ENCODE measurements around the gene DNAH2. TPM values are rescaled to one million over a fixed set of nuclear protein-coding genes. Genes with fewer than 3 reads are reported as not detected.

The DNAH2 gene
- total and polyA plus RNA-seq, 2 donors = 0.07 to 0.14 TPM

DNA sequence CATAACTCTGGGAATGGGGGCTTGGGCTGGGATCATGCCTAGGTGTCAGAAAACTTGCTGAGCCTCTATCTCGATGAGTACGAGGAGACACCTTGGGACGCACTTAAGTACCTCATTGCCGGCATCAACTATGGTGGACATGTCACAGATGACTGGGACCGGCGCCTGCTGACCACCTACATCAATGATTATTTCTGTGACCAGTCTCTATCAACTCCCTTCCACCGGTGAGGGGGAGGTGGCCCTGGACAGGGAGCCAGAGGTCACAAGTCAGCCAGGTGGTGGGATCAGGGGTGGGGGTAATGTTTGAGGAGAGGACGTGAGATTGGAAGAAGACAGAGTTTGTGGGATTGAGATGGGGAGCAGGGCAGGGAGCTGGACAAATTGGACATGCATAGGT lies 113.1 kb downstream of the DNAH2 start:
- peaks cover 0 to 2% of the 10 kb centered on the region in 2 donors for H3K27me3 ChIP-seq (ENCODE audit: control insufficient read depth in 2 of 2, insufficient read depth in 1 of 2, low read length in 1 of 2)
- no peaks in the 10 kb centered on the region for H3K36me3 ChIP-seq (ENCODE audit: control insufficient read depth in 2 of 2, insufficient read depth in 2 of 2, low read length in 1 of 2)
- H3K4me3 ChIP-seq (ENCODE audit: low read length in 2 of 2) = no peak overlapping the region
- no peak for DNase-seq (ENCODE audit: low read depth in 6 of 9, low spot score in 9 of 9)
- peaks cover 3 to 23% of the 10 kb centered on the region in 2 donors for H3K4me1 ChIP-seq (ENCODE audit: control insufficient read depth in 2 of 2, insufficient read depth in 2 of 2, low read length in 2 of 2)
- 95% methylated on average over 8 of the region's 8 CpGs for WGBS
- H3K27ac ChIP-seq (ENCODE audit: low read depth in 1 of 2, low read length in 1 of 2) = no peak overlapping the region
- H3K9me3 ChIP-seq (ENCODE audit: control insufficient read depth in 2 of 2, insufficient read depth in 1 of 2, low read length in 1 of 2) = no peaks in the 10 kb centered on the region

DNA sequence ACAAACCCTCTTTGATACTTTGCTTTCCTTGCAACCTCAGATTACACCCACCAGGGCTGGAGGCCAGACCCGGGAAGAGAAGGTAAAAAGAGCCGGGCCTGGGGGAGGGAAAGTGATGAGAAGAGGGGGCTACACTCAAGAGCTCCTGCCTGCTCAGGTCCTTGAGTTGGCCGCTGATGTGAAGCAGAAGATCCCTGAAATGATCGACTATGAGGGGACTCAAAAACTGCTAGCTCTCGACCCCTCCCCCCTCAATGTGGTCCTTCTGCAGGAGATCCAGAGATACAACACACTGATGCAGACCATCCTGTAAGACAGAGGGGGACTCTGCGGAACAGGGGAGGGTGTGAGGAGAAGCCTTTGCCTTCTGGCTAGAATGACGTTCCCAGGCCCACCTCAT lies 113.7 kb downstream of the DNAH2 start:
- no peak overlapping the region for H3K27ac ChIP-seq (ENCODE audit: low read depth in 1 of 2, low read length in 1 of 2)
- 94% methylated on average over 7 of the region's 7 CpGs for WGBS
- peaks cover 0 to 2% of the 10 kb centered on the region in 2 donors for H3K27me3 ChIP-seq (ENCODE audit: control insufficient read depth in 2 of 2, insufficient read depth in 1 of 2, low read length in 1 of 2)
- no peaks in the 10 kb centered on the region for H3K9me3 ChIP-seq (ENCODE audit: control insufficient read depth in 2 of 2, insufficient read depth in 1 of 2, low read length in 1 of 2)
- peaks cover 3 to 27% of the 10 kb centered on the region in 2 donors for H3K4me1 ChIP-seq (ENCODE audit: control insufficient read depth in 2 of 2, insufficient read depth in 2 of 2, low read length in 2 of 2)
- no peak overlapping the region for H3K4me3 ChIP-seq (ENCODE audit: low read length in 2 of 2)
- H3K36me3 ChIP-seq (ENCODE audit: control insufficient read depth in 2 of 2, insufficient read depth in 2 of 2, low read length in 1 of 2) = no peaks in the 10 kb centered on the region
- no peak for DNase-seq (ENCODE audit: low read depth in 6 of 9, low spot score in 9 of 9)

DNA sequence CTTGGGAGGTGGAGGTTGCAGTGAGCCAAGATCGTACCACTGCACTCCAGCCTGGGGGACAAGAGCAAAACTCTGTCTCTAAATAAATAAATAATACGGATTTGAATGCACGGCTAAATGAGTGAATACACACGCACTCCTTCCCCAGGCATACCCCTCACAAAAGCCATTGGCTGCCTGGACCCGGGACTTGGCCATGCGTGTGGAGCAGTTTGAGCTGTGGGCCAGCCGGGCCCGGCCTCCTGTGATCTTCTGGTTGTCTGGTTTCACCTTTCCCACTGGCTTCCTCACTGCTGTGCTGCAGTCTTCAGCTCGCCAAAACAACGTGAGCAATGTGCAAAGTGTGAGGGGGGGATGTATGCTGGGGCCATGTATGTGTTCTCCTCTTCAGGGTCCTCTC lies 114.9 kb downstream of the DNAH2 start:
- Histone ChIP-seq H3K27ac (ENCODE audit: low read depth in 1 of 2, low read length in 1 of 2) (no peak overlapping the region), H3K4me3 (ENCODE audit: low read length in 2 of 2) (no peak overlapping the region), H3K9me3 (ENCODE audit: control insufficient read depth in 2 of 2, insufficient read depth in 1 of 2, low read length in 1 of 2) (no peaks in the 10 kb centered on the region), H3K27me3 (ENCODE audit: control insufficient read depth in 2 of 2, insufficient read depth in 1 of 2, low read length in 1 of 2) (peaks cover 0 to 2% of the 10 kb centered on the region in 2 donors), H3K36me3 (ENCODE audit: control insufficient read depth in 2 of 2, insufficient read depth in 2 of 2, low read length in 1 of 2) (no peaks in the 10 kb centered on the region), H3K4me1 (ENCODE audit: control insufficient read depth in 2 of 2, insufficient read depth in 2 of 2, low read length in 2 of 2) (peaks cover 10 to 39% of the 10 kb centered on the region in 2 donors)
- 93% methylated on average over 10 of the region's 10 CpGs for WGBS
- no peak for DNase-seq (ENCODE audit: low read depth in 6 of 9, low spot score in 9 of 9)

DNA sequence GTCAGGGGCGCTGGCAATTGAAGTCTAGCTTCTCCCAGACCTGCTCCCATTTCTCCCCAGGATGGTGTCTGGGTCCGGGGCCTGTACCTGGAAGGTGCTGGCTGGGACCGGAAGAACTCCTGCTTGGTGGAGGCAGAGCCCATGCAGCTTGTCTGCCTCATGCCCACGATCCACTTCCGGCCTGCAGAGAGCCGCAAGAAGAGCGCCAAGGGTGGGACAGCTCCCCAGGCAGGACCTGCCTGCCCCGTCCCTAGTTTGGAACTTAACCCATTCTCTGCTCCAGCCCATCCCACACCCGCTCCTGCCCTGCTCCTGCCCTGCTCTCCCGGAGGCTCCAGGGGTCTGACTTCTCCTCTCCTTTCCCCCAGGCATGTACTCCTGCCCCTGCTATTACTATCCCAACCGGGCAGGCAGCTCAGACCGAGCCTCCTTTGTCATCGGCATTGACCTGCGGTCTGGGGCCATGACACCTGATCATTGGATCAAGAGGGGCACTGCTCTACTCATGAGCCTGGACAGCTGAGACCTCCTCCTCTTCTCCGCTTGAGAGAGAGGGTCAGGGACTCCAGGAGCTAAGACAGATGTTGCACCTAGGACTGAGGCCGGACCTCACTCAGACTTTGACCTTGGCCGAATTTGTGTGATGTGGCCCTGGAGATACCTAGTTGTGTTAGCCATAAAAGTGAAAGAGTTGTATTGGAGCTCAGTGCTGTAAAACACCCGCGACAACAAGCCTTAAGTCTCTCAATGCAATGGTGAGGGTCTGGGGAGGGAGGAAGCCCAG lies 115.7 kb downstream of the DNAH2 start:
- WGBS = 68% methylated on average over 19 of the region's 19 CpGs
- no peak overlapping the region for H3K27ac ChIP-seq (ENCODE audit: low read depth in 1 of 2, low read length in 1 of 2)
- peaks cover 12 to 44% of the 10 kb centered on the region in 2 donors for H3K4me1 ChIP-seq (ENCODE audit: control insufficient read depth in 2 of 2, insufficient read depth in 2 of 2, low read length in 2 of 2)

DNA sequence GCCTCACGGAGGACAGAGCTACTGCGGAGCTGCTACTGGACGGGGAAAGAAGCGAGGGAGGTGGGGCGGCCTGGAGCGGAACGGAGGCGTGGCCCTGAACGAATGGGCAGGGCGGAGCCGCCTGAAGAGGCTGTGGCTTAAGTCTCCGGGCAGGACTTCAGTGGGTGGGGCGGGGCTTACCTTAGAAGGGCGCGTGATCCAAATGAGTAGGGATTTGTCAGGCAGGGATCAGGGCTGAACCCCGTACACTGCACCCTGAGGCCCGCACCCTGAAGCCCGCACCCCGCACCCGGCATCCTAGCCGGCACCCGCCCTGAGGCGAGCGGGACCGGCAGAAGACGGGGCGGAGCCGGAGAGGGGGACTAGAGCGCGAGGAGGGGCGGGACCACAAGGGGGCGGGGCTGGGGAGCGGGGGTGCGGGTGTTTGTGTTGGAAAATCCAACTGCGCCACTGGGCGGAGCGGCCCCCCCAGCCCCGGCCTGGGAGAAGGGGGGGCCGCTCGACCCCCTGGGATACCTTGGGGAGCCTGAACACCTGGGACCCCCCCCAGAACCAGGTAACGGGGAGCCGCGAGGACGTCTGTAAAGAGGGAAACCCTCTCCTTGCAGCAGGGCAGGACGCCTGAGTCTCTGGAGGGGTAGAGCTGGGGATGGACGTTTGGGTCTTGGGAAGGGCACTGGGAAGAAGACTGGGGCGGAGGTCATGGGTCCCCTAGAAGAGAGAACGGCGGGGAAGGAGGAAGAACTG lies 116.4 kb downstream of the DNAH2 start, which contains the start of gene KDM6B:
KDM6B (plus strand) TSS at position 423 of the 747 bp plus-strand sequence. CDS start 11,338 bp downstream, outside the sequence.
- peaks cover 18 to 52% of the 10 kb centered on the region in 2 donors for H3K4me1 ChIP-seq (ENCODE audit: control insufficient read depth in 2 of 2, insufficient read depth in 2 of 2, low read length in 2 of 2)

More for the DNA sequence above, 115.7 kb downstream of the DNAH2 start:
- no peaks in the 10 kb centered on the region for H3K27me3 ChIP-seq (ENCODE audit: control insufficient read depth in 2 of 2, insufficient read depth in 1 of 2, low read length in 1 of 2)
- H3K36me3 ChIP-seq (ENCODE audit: control insufficient read depth in 2 of 2, insufficient read depth in 2 of 2, low read length in 1 of 2) = no peaks in the 10 kb centered on the region
- no peak for DNase-seq (ENCODE audit: low read depth in 6 of 9, low spot score in 9 of 9)
- H3K9me3 ChIP-seq (ENCODE audit: control insufficient read depth in 2 of 2, insufficient read depth in 1 of 2, low read length in 1 of 2) = no peaks in the 10 kb centered on the region
- peak overlapping the region; percentile 82 to 94 for H3K4me3 ChIP-seq (ENCODE audit: low read length in 2 of 2)

DNA sequence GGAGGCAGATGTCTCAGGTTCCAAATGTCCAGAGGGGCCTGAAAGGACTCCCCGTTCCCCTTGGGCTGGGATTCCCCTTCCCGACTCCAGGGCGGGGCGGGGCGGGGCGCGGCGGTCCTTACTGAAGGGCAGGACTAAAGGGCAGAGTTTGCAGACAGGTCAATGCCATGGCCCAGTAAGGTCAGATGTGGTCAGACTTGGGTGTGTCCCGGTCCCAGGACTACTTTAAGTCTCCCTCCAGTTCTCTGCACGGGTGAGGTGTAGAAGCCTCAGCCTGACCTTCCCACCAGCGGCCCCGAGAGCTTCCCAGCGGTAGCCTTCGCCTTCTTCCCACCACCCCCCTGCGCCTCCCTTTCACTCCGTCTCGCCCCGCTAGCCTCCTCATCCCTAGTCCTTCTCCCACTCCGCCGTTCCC lies 117.0 kb downstream of the DNAH2 start:
- Histone ChIP-seq H3K4me3 (ENCODE audit: low read length in 2 of 2) (peak overlapping the region; percentile 82 to 94), H3K9me3 (ENCODE audit: control insufficient read depth in 2 of 2, insufficient read depth in 1 of 2, low read length in 1 of 2) (no peaks in the 10 kb centered on the region), H3K27ac (ENCODE audit: low read depth in 1 of 2, low read length in 1 of 2) (peak overlapping the region; percentile 96 to 100), H3K27me3 (ENCODE audit: control insufficient read depth in 2 of 2, insufficient read depth in 1 of 2, low read length in 1 of 2) (no peaks in the 10 kb centered on the region), H3K4me1 (ENCODE audit: control insufficient read depth in 2 of 2, insufficient read depth in 2 of 2, low read length in 2 of 2) (peaks cover 24 to 57% of the 10 kb centered on the region in 2 donors), H3K36me3 (ENCODE audit: control insufficient read depth in 2 of 2, insufficient read depth in 2 of 2, low read length in 1 of 2) (peaks cover 0 to 9% of the 10 kb centered on the region in 2 donors)
- no peak for DNase-seq (ENCODE audit: low read depth in 6 of 9, low spot score in 9 of 9)
- under 1% methylated on average over 20 of the region's 20 CpGs for WGBS

More for the DNA sequence above, 116.4 kb downstream of the DNAH2 start, which contains the start of gene KDM6B:
- WGBS = under 1% methylated on average over 49 of the region's 49 CpGs
- Histone ChIP-seq H3K4me3 (ENCODE audit: low read length in 2 of 2) (peak within 1 kb of the TSS; percentile 82 to 94), H3K27me3 (ENCODE audit: control insufficient read depth in 2 of 2, insufficient read depth in 1 of 2, low read length in 1 of 2) (no peaks in the 10 kb centered on the region), H3K36me3 (ENCODE audit: control insufficient read depth in 2 of 2, insufficient read depth in 2 of 2, low read length in 1 of 2) (peaks cover 0 to 3% of the 10 kb centered on the region in 2 donors), H3K9me3 (ENCODE audit: control insufficient read depth in 2 of 2, insufficient read depth in 1 of 2, low read length in 1 of 2) (no peaks in the 10 kb centered on the region), H3K27ac (ENCODE audit: low read depth in 1 of 2, low read length in 1 of 2) (peak within 1 kb of the TSS; percentile 96 to 100)
- DNase-seq (ENCODE audit: low read depth in 6 of 9, low spot score in 9 of 9) = peak in 8 of 9 donors; percentile 77 to 94 (median 84)

DNA sequence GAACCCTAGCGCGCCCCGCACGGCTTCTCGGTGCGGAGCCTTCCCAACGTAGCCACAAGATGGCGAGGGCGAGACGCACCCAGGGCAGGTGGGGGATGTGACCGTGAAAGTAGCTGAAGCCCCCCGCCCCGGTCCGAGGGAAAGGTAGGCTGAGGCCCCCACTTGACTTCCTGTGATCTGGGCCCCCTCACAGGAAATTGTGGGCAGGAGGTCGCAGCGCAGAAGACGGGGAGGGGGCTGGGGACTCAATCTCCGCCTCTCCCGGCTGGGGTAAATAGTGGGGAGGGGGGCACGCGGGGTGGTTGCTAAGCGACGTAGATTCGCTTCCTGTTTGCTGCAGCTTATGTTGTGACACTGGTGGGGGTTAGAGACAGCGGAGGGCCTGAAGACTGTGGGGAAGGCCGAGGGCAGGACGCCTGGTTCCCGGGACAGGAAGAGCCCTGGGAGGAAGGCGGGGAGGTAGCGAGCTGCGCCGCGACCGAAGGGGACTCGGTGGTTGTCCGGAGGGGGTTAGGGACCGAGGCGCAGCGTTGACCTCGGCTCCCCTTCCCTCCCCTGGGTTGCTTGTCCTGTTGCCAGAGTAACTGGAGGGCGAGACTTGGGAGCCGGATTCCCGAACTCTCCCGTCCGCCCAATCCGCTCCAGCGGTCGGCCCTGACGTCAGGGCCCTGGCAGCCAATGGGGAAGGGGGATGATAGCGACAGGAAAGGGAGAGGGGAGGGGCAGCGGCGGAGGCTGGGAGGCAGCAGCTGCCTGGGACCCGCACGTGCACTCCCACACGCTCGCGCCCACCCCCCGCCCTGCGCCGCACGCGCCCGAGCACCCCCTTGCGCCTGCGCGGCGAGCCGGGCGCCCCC lies 117.6 kb downstream of the DNAH2 start:
- H3K27ac ChIP-seq (ENCODE audit: low read depth in 1 of 2, low read length in 1 of 2) = peak overlapping the region; percentile 96 to 100
- DNase-seq (ENCODE audit: low read depth in 6 of 9, low spot score in 9 of 9) = peak in 8 of 9 donors; percentile 91 to 98 (median 96)
- peak overlapping the region; percentile 82 to 94 for H3K4me3 ChIP-seq (ENCODE audit: low read length in 2 of 2)
- no peaks in the 10 kb centered on the region for H3K27me3 ChIP-seq (ENCODE audit: control insufficient read depth in 2 of 2, insufficient read depth in 1 of 2, low read length in 1 of 2)
- H3K4me1 ChIP-seq (ENCODE audit: control insufficient read depth in 2 of 2, insufficient read depth in 2 of 2, low read length in 2 of 2) = peaks cover 29 to 64% of the 10 kb centered on the region in 2 donors
- no peaks in the 10 kb centered on the region for H3K9me3 ChIP-seq (ENCODE audit: control insufficient read depth in 2 of 2, insufficient read depth in 1 of 2, low read length in 1 of 2)
- H3K36me3 ChIP-seq (ENCODE audit: control insufficient read depth in 2 of 2, insufficient read depth in 2 of 2, low read length in 1 of 2) = peaks cover 0 to 15% of the 10 kb centered on the region in 2 donors
- under 1% methylated on average over 69 of the region's 69 CpGs for WGBS

DNA sequence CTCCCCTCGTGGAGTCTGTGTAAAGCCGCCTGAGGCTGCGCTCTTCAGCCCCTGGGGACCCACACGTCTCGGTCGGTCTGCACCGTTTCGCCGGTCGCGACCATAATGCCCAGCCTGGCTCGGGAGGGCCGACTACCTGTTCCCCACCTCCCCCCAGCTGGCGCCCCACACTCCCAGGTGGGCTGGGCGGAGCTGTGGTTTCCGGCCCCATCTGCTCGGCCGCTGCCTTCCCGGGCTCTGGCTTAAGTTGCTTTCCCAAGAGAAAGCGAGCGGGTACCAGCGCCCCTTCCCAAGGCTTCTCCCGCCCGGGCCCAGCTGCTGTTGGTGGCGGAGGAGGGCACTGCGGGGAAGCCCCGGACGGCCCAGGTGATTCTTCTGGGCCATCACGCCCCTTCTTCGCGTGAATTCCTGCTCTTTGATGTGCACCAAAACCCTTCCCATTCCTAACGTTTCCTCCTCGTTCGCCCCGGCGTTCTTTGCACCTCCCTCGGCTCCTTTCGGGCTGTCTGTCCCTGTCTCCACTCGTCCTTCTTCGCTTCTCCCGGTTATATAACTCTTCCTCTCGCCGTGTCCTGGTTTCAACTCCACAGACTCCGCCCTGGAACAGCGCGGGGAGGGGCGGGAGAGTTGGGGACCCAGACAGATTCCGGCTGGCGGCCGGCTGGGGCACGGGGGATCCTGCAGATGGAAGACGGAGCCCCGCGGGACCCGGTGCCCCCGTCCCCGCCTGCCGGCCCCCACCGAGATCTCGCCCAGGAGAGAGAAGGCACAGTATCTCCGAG lies 118.5 kb downstream of the DNAH2 start:
- whole genome bisulfite sequencing = under 1% methylated on average over 61 of the region's 61 CpGs
- Histone ChIP-seq H3K4me3 (ENCODE audit: low read length in 2 of 2) (peak overlapping the region; percentile 82 to 94), H3K4me1 (ENCODE audit: control insufficient read depth in 2 of 2, insufficient read depth in 2 of 2, low read length in 2 of 2) (peaks cover 36 to 72% of the 10 kb centered on the region in 2 donors), H3K36me3 (ENCODE audit: control insufficient read depth in 2 of 2, insufficient read depth in 2 of 2, low read length in 1 of 2) (peaks cover 0 to 23% of the 10 kb centered on the region in 2 donors), H3K27ac (ENCODE audit: low read depth in 1 of 2, low read length in 1 of 2) (peak overlapping the region; percentile 96 to 100), H3K9me3 (ENCODE audit: control insufficient read depth in 2 of 2, insufficient read depth in 1 of 2, low read length in 1 of 2) (no peaks in the 10 kb centered on the region), H3K27me3 (ENCODE audit: control insufficient read depth in 2 of 2, insufficient read depth in 1 of 2, low read length in 1 of 2) (no peaks in the 10 kb centered on the region)
- peak in 1 of 9 donors; percentile 52 for DNase-seq (ENCODE audit: low read depth in 6 of 9, low spot score in 9 of 9)
